ENCODE results near the gene CPNE5. TPM values are rescaled to one million over a fixed set of nuclear protein-coding genes. Genes with fewer than 3 reads are reported as not detected.

CPNE5 gene
- total and polyA plus RNA-seq, 9 of the 15 experiments (the other 6 are each of a cell fraction or from before 2014, with no cell fraction given) = 0.14 to 1.0 (median 0.46) TPM; not detected in 2

DNA sequence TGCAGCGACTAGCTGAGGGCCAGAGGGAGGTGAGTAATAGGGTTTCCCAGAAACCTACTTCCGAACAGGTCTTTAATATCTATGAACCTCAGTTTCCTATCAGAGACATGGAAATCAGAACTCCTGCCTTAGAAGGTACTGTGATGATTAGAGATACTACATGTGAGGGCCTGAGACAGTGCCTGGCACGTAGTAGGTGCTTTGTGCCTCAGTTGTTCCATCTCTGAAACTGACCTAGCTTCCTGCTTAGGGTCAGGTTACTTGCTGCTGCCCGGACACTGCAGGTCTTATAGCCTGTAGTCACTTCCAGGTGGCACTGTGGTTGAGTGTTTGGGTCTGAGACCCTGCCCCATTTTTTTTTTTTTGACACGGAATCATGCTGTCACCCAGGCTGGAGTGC is 120.7 kb downstream of the CPNE5 start:
- no peaks in the 10 kb centered on the region for H3K9me1 ChIP-seq (ENCODE audit: control insufficient read depth, insufficient read depth, low read length)
- in situ Hi-C loops (cut with MboI) = no loop called here
- 0 out of 2 replicates have a peak, but pooled peaks have one; percentile 22 for TF ChIP-seq BCOR (IDR thresholded peaks at IDR 0.05)
- TF ChIP-seq ZKSCAN1 (IDR thresholded peaks at IDR 0.05; ENCODE audit: low read depth, low read length) = peak; percentile 99
- no peak for TF ChIP-seq CBX1 (IDR thresholded peaks at IDR 0.05; ENCODE audit: low read depth)
- TF ChIP-seq ADNP (tag; IDR thresholded peaks at IDR 0.05) = 0 out of 2 replicates have a peak, but pooled peaks have one; percentile 17
- no peak for TF ChIP-seq YY1 (IDR thresholded peaks at IDR 0.05; ENCODE audit: borderline replicate concordance in 1 of 3, control insufficient read depth in 1 of 3, extremely low read depth in 1 of 3, insufficient read depth in 3 of 3, insufficient read length in 1 of 3, insufficient replicate concordance in 2 of 3, low read depth in 1 of 3, low read length in 2 of 3)
- no peaks in the 10 kb centered on the region for H3K9me3 ChIP-seq (replicated peaks; ENCODE audit: control insufficient read depth, insufficient read depth, low read depth, low read length)
- peaks cover 21% of the 10 kb centered on the region; the same call in 1 of the 2 replicates for H4K20me1 ChIP-seq (replicated peaks; ENCODE audit: control insufficient read depth, insufficient read depth, low read length)
- H3K79me2 ChIP-seq (ENCODE audit: control insufficient read depth, insufficient read depth, low read length) = no peaks in the 10 kb centered on the region
- DNase-seq (ENCODE audit: extremely low read depth in 1 of 4, low spot score in 3 of 4) (no peak), ATAC-seq (no peak), FAIRE-seq (no peak)
- no peak overlapping the region for H2AFZ ChIP-seq (ENCODE audit: low read depth, low read length)
- peaks cover 35 to 87% of the 10 kb centered on the region in 2 experiments for H3K27me3 ChIP-seq (ENCODE audit: control insufficient read depth in 2 of 2, insufficient read depth in 2 of 2, low read length in 2 of 2)
- no TSS peak for BruUV-seq (replicated peaks)
- intact Hi-C loops (cut with micrococcal nuclease) = no loop called here
- no peak overlapping the region for H3K4me2 ChIP-seq (ENCODE audit: insufficient read depth, low read length)
- CTCF ChIA-PET (ENCODE audit: low intra/inter-chr PET ratio) = no interaction called here
- no peak overlapping the region for H3K9ac ChIP-seq (ENCODE audit: insufficient read depth in 1 of 2, low read depth in 2 of 2, low read length in 2 of 2)
- H3K4me3 ChIP-seq = no peak overlapping the region
- no peaks in the 10 kb centered on the region for H3K36me3 ChIP-seq (ENCODE audit: control insufficient read depth, insufficient read depth, low read length)
- POLR2A ChIA-PET = interaction anchor here (0.6 to 0.9 kb wide), 3 partner anchors 91 to 123 kb away, joined by 3 to 4 read pairs (median 3); no protein-coding TSS in a partner anchor
- peaks cover 0 to 12% of the 10 kb centered on the region in 2 experiments; a peak in 1 of 5 replicates for H3K4me1 ChIP-seq (replicated peaks in 1 of 2; ENCODE audit: control insufficient read depth in 2 of 2, insufficient read depth in 2 of 2, low read length in 2 of 2)
- 1% methylated on average over 5 of the region's 5 CpGs for WGBS (ENCODE audit: insufficient coverage, low coverage, missing lambda C conversion rate)
- H3K27ac ChIP-seq (ENCODE audit: extremely low read depth, low read depth, low read length) = no peak overlapping the region
